Smooth muscle cell (in vitro differentiated cells): ENCODE data around the gene HSD11B2. TPM values are rescaled to one million over a fixed set of nuclear protein-coding genes. Genes with fewer than 3 reads are reported as not detected.

ENCODE experiments used
- DNase-seq: peaks from one replicate; lab custom pipeline; 2025; ENCODE audit not compliant: unreplicated experiment; lab: John Stamatoyannopoulos, UW
- H2AFZ ChIP-seq: fragments of 200-600 bp; sonication (generic); 2 replicates; pipeline ENCODE4 v1.6.0; 2016; ENCODE audit warnings: antibody characterized with exemption, low read depth, mild to moderate bottlenecking
- H3F3A ChIP-seq: fragments of 200-600 bp; sonication (generic); 2 replicates; pipeline ENCODE4 v1.6.0; 2017; ENCODE audit warnings: antibody characterized with exemption, low read depth
- H3K27ac ChIP-seq: fragments of 200-600 bp; sonication (generic); 2 replicates; pipeline ENCODE4 v1.5.1; 2016; ENCODE audit warnings: low read depth, mild to moderate bottlenecking
- H3K27me3 ChIP-seq: fragments of 200-600 bp; sonication (generic); 2 replicates; pipeline ENCODE4 v1.6.1; 2016; ENCODE audit warnings: low read depth, mild to moderate bottlenecking
- H3K36me3 ChIP-seq: fragments of 200-600 bp; sonication (generic); 2 replicates; pipeline ENCODE4 v1.5.1; 2016; ENCODE audit warnings: low read depth
- H3K4me1 ChIP-seq: fragments of 200-600 bp; sonication (generic); 2 replicates; pipeline ENCODE4 v1.5.1; 2016; ENCODE audit warnings: low read depth
- H3K4me2 ChIP-seq: fragments of 200-600 bp; sonication (generic); 2 replicates; pipeline ENCODE4 v1.6.0; 2016; ENCODE audit warnings: mild to moderate bottlenecking
- H3K4me3 ChIP-seq: fragments of 200-600 bp; sonication (generic); 2 replicates; pipeline ENCODE4 v1.5.1; 2016; ENCODE audit warnings: mild to moderate bottlenecking
- H3K79me2 ChIP-seq: fragments of 200-600 bp; sonication (generic); 2 replicates; pipeline ENCODE4 v1.6.0; 2016; ENCODE audit warnings: low read depth, mild to moderate bottlenecking
- H3K9ac ChIP-seq: fragments of 200-600 bp; sonication (generic); 2 replicates; pipeline ENCODE4 v1.6.0; 2016; ENCODE audit warnings: low read depth
- H3K9me3 ChIP-seq: fragments of 200-600 bp; sonication (generic); replicated peaks from 2 replicates; pipeline ENCODE4 v1.5.1; 2016; ENCODE audit warnings: low read depth
- H4K20me1 ChIP-seq: fragments of 200-600 bp; sonication (generic); 2 replicates; pipeline ENCODE4 v1.6.0; 2016; ENCODE audit warnings: low read depth
- WGBS: methylation state at CpG from one replicate; pipeline ENCODE4 v1.1.7; 2016; ENCODE audit warnings: low lambda C conversion rate; 5-methylcytosine and 5-hydroxymethylcytosine counted together
- polyA plus RNA-seq: library from polyadenylated mRNA; unstranded; fragments of >200 nt; fragmentation: Nextera tagmentation; extraction: Ambion mirVana; gene quantifications from 2 replicates; pipeline ENCODE4 v1.2.1, GENCODE V29; 2016
- total RNA-seq: library from RNA; depleted of rRNA; stranded (reverse); fragments of >200 nt; gene quantifications from 2 replicates; pipeline ENCODE4 v1.2.3, GENCODE V29; 2014
- TF ChIP-seq, protein P1 (sequence below): fragments of 200-600 bp; sonication (generic); IDR thresholded peaks from 2 replicates; pipeline ENCODE4 v1.5.1; 2017; ENCODE audit warnings: borderline replicate concordance, mild to moderate bottlenecking, antibody characterized with exemption; ENCODE audit not compliant: insufficient read depth, poor library complexity, severe bottlenecking

The HSD11B2 gene
- total and polyA plus RNA-seq, 2 experiments from 2014 or later: not detected

- Histone ChIP-seq H4K20me1 (peaks cover 100% of the 10 kb centered on the region), H3F3A (no peaks in the 10 kb centered on the region)
- WGBS: over 99% methylated on average over 6 of the region's 6 CpGs
These were observed 41.0 kb downstream of the HSD11B2 start for GRCh38 chr16:67471758-67472384.

GRCh38 chr16:67474551-67475455, 43.9 kb downstream of the HSD11B2 start:
- Histone ChIP-seq H3K4me3 (no peak overlapping the region), H3K9me3 (no peaks in the 10 kb centered on the region), H3K27ac (no peak overlapping the region), H3K79me2 (peaks cover 91% of the 10 kb centered on the region), H3K27me3 (no peaks in the 10 kb centered on the region), H3F3A (no peaks in the 10 kb centered on the region), H2AFZ (no peak overlapping the region), H3K36me3 (no peaks in the 10 kb centered on the region), H3K9ac (no peak overlapping the region), H4K20me1 (peaks cover 99% of the 10 kb centered on the region), H3K4me1 (no peaks in the 10 kb centered on the region), H3K4me2 (no peak overlapping the region)
- no peak for DNase-seq
- TF ChIP-seq, protein P1, sequence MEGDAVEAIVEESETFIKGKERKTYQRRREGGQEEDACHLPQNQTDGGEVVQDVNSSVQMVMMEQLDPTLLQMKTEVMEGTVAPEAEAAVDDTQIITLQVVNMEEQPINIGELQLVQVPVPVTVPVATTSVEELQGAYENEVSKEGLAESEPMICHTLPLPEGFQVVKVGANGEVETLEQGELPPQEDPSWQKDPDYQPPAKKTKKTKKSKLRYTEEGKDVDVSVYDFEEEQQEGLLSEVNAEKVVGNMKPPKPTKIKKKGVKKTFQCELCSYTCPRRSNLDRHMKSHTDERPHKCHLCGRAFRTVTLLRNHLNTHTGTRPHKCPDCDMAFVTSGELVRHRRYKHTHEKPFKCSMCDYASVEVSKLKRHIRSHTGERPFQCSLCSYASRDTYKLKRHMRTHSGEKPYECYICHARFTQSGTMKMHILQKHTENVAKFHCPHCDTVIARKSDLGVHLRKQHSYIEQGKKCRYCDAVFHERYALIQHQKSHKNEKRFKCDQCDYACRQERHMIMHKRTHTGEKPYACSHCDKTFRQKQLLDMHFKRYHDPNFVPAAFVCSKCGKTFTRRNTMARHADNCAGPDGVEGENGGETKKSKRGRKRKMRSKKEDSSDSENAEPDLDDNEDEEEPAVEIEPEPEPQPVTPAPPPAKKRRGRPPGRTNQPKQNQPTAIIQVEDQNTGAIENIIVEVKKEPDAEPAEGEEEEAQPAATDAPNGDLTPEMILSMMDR: no peak
- WGBS: 87% methylated on average over 11 of the region's 11 CpGs

More at GRCh38 chr16:67471758-67472384, 41.0 kb downstream of the HSD11B2 start:
- Histone ChIP-seq H3K9me3 (no peaks in the 10 kb centered on the region), H3K4me2 (no peak overlapping the region), H3K4me1 (no peaks in the 10 kb centered on the region), H3K27me3 (no peaks in the 10 kb centered on the region), H2AFZ (no peak overlapping the region), H3K79me2 (peaks cover 83% of the 10 kb centered on the region), H3K27ac (no peak overlapping the region), H3K4me3 (no peak overlapping the region), H3K36me3 (no peaks in the 10 kb centered on the region), H3K9ac (no peak overlapping the region)
- no peak for DNase-seq
- TF ChIP-seq, protein P1: no peak

- Histone ChIP-seq H3K4me1 (no peaks in the 10 kb centered on the region), H3K9me3 (no peaks in the 10 kb centered on the region), H2AFZ (no peak overlapping the region), H3K36me3 (no peaks in the 10 kb centered on the region), H3K27me3 (no peaks in the 10 kb centered on the region), H3K4me3 (no peak overlapping the region), H3K4me2 (no peak overlapping the region), H3K9ac (no peak overlapping the region), H4K20me1 (peaks cover 66% of the 10 kb centered on the region), H3K79me2 (peaks cover 71% of the 10 kb centered on the region), H3F3A (no peaks in the 10 kb centered on the region), H3K27ac (no peak overlapping the region)
- DNase-seq: no peak
- 96% methylated on average over 8 of the region's 8 CpGs for WGBS
- TF ChIP-seq, protein P1: no peak
These were observed 47.1 kb downstream of the HSD11B2 start for GRCh38 chr16:67477960-67478554.
